Activated CD4-positive, alpha-beta T cell treated with anti-CD3 and anti-CD28 coated beads, Interleukin-2, amount 50 U/mL, for 16 hours (primary cell): ENCODE measurements around the gene LOXL1.

Experiments used
- DNase-seq: peaks from one replicate; pipeline ENCODE4 v3.0.0-alpha.2; 2020

Gene LOXL1

DNA sequence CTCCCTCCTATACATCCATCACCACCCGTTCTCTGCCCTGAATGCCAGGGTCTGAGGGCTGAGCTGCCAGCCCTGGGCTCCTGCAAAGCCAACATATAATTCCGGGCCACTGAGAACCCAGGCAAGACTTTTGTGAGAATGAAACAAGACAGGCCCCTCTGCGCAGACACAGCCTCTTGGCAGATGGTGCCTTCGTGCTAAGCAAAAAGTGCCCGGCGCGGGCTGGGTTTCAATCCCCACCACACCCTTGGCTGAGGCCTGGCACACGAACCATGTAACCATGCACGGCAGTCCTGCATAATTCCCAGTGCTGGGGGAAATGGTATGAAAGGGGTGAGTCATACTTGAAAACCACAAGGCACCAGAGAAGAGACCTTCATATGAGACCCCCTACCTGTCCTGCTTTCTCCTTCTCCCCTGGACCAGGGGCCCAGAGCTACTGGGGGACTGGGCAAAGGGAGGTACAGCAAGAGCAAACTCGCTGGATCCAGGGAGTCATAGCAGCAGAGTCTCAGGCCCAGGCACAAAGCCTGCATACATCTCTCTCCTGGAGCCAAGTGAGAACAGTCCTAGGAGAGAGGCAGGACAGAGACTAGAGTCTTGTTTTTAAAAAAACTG is 26.1 kb upstream of the LOXL1 start:
- DNase-seq, result no peak

GRCh38 chr15:73901126-73901810 is 25.0 kb upstream of the LOXL1 start:
- no peak for DNase-seq

DNA sequence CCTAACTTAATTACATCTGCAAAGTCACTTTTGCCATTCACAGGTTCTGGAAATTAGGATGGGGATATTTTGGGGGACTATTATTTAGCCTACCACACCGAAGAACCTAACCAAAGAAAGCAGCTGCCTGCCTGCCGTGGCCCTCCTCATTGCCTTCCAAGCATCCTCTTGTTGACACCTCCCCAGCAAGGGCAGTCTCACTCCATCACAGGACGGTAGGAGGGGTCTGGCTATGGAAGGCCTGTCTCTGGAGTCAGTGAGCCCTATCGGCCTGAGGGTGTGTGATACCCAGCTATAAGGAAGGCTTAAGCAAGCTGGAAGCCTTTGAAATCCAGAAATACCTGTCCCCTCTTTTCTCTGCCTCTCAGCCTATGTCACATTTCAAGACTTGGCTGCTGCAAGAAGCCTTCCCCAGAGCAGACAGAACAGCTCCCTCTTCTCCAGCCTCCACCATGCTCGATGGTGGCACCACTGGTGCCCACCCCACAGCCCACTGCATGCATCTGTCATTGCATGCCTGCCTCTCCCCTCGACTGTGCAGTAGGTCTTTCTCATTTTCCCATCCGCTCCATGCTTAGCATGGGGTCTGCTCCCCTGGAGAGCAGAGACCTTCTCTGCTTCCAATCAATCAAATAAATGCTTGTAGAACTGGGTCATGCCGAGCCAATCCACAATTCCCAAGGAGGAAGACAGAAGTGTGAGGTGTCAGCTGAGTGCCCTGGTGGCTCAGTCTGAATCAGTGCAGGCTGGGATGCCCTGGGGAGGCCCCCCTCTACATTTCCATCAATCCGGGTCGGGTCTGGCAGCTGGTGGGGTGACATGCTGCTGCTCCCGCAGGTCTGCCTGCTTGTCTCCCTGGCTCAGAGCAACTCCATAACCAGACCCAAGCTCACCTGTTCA is 23.9 kb upstream of the LOXL1 start:
- DNase-seq, result no peak

DNA sequence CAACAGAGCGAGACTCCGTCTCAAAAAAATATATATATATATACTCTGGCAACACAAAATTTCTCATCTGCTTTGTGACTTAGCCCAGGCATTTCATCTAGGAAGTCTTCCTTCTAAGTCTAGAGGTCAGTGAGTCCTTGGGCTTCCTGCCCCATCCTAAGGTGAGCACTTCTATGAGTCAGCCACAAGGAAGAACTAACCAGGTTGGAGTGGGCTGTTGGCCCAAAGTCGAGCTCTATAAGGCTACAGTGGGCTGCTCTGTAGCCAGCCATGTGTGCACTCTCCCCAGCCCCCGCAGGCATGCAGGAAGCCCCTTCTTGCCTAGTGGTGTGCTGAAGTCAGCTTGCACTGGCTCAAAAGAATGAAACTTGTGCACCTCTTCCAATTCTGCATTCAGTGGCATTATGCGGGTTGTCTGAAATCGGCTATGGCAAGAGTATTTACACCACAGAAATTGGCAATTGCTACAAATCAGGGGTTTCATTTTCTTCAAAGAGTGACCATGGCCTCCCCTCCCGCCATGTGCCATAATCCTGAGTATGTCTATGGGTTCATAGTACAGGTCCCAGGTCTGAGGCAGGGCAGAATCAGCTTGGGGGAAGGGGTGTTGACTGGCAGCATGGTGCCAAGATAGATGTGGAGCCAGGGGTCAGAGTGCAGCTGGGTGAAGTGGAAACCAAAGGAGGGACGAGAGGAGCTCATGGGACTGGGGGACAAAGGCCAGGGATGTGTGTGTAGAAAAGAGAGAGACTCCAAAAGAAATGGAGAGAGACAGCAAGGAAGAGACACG is 22.0 kb upstream of the LOXL1 start:
- no peak for DNase-seq

- no peak for DNase-seq
These were observed 20.9 kb upstream of the LOXL1 start for GRCh38 chr15:73905225-73905827.

GRCh38 chr15:73906346-73907034 is 19.8 kb upstream of the LOXL1 start:
- DNase-seq, result no peak

GRCh38 chr15:73907035-73907408 is 19.2 kb upstream of the LOXL1 start:
- no peak for DNase-seq

GRCh38 chr15:73908030-73908821 is 18.0 kb upstream of the LOXL1 start:
- peak; percentile 76 for DNase-seq

DNA sequence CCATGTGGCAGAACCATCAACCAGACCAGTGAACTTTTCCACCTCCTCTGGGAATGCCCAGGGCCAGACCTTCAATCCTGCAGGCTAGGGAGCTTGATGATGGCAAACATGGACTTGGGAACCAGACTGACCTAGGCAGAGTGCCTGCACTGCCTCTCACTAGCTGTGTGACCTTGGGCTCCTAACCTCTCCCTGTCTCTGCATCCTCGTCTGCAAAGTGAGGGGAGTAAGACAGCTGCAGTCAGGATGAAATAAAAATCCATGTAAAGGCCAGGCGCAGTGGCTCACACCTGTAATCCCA is 17.5 kb upstream of the LOXL1 start:
- no peak for DNase-seq

- DNase-seq, result no peak
These were observed 16.6 kb upstream of the LOXL1 start for GRCh38 chr15:73909651-73910050.

DNA sequence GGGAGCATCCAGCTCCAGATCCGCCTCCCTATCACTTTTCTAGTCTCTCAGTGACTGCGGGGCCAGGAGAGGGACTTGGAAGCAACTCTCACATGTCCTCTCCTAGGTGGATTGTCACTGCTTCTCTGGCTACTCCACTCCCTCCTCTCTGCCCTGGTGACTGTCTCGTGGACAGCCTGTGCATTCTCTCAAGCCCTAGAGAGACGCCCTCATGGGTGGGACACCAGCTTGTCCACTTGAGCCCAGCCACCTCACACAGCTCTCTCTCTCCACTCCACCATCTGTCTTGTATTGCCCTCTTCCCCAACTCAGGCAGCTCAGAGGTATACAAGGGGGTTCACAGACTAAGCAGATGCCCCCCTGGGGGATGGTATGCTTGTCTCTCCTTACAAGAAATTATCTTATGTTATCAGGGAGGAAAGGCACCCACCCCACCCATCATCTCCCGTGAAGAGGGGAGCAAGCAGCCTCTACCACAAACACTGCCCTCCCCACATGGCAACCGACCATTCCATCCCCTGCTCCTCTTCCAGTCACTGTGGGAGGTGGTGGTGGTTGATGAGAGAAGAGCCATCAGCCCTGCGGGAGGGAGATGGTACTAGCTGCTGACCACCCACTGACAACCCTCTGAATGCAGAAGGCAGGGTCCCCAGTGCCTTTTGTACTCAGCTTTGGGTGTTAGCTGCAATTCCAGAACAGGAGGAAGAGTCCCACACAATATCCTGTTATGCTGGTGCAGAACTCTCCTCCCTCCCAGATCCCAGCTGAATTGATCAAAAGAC is 15.5 kb upstream of the LOXL1 start:
- no peak for DNase-seq

- DNase-seq, result no peak
These were observed 14.1 kb upstream of the LOXL1 start for GRCh38 chr15:73912030-73912596.

GRCh38 chr15:73914145-73914544 is 12.1 kb upstream of the LOXL1 start:
- no peak for DNase-seq

DNA sequence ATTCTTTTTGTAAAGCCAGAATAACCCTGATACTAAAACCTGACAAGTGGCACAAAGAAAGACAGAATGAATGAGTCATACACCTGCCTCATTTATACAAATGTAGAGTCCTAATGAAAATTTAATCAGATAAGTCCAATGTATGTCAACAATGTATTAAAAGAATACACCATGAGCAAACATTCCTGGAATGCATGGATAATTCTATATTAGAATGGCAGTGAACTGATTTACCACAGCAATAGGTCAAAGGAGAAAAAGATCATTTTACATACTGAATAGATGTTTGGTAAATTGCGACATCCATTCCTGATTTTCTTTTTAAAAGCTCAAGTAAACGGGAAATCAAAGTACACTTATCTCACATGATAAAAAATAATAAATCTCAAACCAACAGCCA is 11.2 kb upstream of the LOXL1 start:
- DNase-seq, result no peak

DNA sequence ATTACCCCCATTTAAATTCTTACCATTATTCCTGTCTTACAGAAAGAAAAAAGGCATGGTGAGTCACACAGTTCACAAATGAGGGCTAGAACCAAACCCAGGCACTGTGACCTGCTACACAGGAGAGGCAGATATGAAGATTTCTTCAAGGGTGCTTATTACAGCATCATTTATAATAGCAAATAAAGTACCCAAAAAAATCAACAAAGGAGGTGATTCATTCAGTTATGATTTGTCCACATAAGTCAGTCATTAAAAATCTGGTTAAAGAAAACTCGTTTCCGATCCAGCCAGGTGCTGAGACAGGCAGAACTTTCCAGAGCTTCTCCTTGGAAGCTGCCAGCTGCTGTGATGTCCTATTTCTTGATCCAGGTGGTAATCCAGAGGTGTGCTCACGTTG is 7.5 kb upstream of the LOXL1 start:
- no peak for DNase-seq

GRCh38 chr15:73919706-73920105 is 6.6 kb upstream of the LOXL1 start:
- no peak for DNase-seq

- peak; percentile 39 for DNase-seq
These were observed 4.9 kb upstream of the LOXL1 start for GRCh38 chr15:73921254-73921925.

DNA sequence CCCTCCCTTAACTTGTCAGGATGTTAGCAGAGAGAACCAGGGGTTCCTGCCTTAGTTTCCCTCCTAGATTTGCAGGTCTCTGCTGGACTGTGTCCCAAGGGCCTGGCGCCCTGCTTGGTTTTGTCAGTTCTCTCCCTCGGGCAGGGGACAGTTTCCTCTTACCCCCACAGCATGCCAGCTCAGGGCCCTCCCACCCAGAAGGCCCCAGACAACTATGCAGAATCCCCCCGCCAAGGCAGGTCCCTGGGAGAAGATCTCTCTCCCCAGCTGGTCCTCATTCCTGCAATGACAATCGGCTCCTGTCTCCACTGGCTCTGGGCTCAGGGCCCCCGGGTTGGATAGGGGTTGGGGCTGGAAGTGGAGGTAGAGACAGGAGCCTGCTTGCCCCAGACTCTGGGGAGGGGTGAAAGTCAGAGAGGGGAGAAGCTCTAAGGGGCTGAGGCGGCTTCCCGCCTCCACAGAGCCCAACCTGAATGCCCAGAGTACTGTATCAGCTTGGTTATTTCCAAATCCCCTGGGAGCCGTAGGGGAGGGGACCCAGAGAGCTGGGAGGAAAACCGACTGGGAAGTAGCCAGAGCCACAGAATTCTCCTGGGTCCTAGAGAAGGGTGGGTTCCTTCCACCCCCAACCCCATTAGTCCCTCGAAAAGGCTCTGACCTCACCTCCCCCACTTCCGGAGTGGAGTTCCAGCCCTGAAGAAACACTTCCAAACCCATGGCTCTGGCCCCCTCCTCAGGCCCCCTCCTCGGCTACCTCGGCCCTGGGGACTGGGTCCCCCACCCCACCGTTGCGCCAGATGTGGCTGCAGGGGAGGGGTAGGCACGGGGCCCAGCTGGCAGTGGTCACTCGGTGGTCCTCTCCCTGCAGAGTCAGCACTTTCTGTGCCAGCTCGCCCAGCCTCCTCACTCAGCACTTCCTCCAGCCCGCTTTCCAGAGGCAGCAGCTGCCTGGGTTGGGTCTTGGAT is 3.8 kb upstream of the LOXL1 start:
- DNase-seq, result no peak

DNA sequence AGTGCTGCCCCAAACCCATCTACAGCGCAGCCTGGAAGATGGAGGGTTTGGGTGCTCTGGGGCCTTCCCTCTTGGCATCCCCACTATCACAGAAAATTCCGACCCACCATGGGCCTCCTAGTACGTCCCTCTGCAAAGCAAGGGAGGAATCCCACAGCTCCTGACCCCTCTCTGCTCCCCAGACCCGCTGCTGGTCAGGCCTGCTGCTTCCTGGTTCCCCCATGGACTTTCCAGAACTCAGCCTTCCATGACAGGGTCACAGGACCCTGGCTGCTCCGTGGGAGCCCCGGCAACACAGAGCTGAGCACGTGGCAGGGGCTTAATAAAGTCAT is 3.1 kb upstream of the LOXL1 start:
- no peak for DNase-seq
